ENCODE measurements around the gene CASZ1. TPM values are rescaled to one million over a fixed set of nuclear protein-coding genes. Genes with fewer than 3 reads are reported as not detected.

The CASZ1 gene
- total RNA-seq (2014; rRNA removed; shearing (Covaris generic)) (6.1 and 6.7 TPM in 2 replicates), polyA plus RNA-seq (2016; fragmentation: Nextera tagmentation; extraction: Ambion mirVana) (6.2 and 8.7 TPM in 2 replicates)
- long read RNA-seq = 0 reads

DNA sequence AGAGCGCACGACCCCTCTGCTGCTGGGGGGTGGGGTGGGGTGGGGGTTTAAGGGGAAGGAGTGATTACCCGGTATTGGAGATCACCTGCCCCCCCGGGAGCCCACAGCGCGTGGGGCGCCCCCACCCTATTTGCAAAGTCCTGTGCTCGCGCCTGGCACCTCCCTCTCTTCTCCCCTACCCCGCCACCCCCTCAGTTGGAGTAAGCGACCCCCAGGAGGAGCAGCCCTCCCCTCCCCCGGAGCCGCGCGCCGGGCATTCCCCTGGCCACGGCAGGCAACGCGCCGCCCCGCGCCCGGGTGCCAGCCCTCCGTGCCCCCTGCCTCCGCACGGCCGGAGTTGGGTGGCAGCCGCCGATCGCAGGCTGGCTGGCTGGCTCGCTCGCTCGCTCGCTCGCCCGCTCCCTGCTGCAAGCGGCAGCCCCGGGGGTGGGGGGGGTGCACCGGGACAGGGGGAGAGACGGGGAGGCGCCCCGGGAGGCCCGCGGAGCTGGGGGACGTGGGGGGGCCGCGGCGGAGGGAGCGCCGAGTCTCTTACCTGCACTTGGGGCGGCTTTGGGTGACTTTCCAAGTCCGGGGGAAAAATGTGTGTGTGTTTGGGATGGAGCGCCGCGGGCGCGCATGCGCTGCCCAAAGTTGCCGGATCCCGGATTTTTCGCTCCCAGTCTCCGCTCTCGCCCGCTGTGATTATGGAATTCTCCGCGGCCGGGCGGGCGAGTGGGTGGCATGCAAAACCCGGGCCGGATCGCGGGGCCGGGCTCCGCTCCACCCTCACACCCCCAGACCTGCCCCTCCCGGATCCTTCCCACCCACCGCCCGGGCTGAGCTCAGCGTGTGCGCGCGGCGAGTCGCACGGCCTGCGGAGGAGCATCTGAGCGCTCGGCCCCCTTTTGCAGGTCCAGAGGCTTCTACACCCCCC is at the start of gene CASZ1:
Gene CASZ1, minus strand, starts transcription at position 618 of the 916 bp plus-strand sequence. CDS start 102,757 bp downstream, outside the sequence.
- peaks cover 58% of the 10 kb centered on the region for H3K27me3 ChIP-seq (ENCODE audit: insufficient read depth)
- TF ChIP-seq, protein P1, sequence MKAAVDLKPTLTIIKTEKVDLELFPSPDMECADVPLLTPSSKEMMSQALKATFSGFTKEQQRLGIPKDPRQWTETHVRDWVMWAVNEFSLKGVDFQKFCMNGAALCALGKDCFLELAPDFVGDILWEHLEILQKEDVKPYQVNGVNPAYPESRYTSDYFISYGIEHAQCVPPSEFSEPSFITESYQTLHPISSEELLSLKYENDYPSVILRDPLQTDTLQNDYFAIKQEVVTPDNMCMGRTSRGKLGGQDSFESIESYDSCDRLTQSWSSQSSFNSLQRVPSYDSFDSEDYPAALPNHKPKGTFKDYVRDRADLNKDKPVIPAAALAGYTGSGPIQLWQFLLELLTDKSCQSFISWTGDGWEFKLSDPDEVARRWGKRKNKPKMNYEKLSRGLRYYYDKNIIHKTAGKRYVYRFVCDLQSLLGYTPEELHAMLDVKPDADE (IDR thresholded peaks at IDR 0.05) = no peak
- TF ChIP-seq, protein P2, sequence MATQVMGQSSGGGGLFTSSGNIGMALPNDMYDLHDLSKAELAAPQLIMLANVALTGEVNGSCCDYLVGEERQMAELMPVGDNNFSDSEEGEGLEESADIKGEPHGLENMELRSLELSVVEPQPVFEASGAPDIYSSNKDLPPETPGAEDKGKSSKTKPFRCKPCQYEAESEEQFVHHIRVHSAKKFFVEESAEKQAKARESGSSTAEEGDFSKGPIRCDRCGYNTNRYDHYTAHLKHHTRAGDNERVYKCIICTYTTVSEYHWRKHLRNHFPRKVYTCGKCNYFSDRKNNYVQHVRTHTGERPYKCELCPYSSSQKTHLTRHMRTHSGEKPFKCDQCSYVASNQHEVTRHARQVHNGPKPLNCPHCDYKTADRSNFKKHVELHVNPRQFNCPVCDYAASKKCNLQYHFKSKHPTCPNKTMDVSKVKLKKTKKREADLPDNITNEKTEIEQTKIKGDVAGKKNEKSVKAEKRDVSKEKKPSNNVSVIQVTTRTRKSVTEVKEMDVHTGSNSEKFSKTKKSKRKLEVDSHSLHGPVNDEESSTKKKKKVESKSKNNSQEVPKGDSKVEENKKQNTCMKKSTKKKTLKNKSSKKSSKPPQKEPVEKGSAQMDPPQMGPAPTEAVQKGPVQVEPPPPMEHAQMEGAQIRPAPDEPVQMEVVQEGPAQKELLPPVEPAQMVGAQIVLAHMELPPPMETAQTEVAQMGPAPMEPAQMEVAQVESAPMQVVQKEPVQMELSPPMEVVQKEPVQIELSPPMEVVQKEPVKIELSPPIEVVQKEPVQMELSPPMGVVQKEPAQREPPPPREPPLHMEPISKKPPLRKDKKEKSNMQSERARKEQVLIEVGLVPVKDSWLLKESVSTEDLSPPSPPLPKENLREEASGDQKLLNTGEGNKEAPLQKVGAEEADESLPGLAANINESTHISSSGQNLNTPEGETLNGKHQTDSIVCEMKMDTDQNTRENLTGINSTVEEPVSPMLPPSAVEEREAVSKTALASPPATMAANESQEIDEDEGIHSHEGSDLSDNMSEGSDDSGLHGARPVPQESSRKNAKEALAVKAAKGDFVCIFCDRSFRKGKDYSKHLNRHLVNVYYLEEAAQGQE (IDR thresholded peaks at IDR 0.05; ENCODE audit: unreplicated experiment) = no peak
- TF ChIP-seq CTCF (conservative IDR thresholded peaks at IDR 0.05; ENCODE audit: low read depth in 2 of 2) (no peak), JUNB (IDR thresholded peaks at IDR 0.05; ENCODE audit: unreplicated experiment) (no peak), STAT1 (IDR thresholded peaks at IDR 0.05; ENCODE audit: unreplicated experiment) (no peak), ZNF114 (CRISPR knock-in tag; IDR thresholded peaks at IDR 0.05) (no peak), POLR2AphosphoS5 (IDR thresholded peaks at IDR 0.05; ENCODE audit: low read depth) (peak; percentile 18; the same call in 1 of the 2 replicates), CREB1 (CRISPR knock-in tag; IDR thresholded peaks at IDR 0.05; ENCODE audit: low read depth) (peak; percentile 57), EZH2 (IDR thresholded peaks at IDR 0.05; ENCODE audit: low read depth, unreplicated experiment) (no peak), EZH2phosphoT487 (IDR thresholded peaks at IDR 0.05; ENCODE audit: unreplicated experiment) (no peak)
- H3K4me1 ChIP-seq (ENCODE audit: insufficient read depth) = peaks cover 26% of the 10 kb centered on the region
- H3K4me3 ChIP-seq = peak within 1 kb of the TSS; percentile 64
- H3K4me3 Mint-ChIP-seq = peak within 1 kb of the TSS; percentile 86
- 0 out of 2 replicates have a peak, but pooled peaks cover 5% of the 10 kb centered on the region for H3F3A ChIP-seq (replicated peaks; ENCODE audit: low read depth)
- no peak within 1 kb of the TSS for H3K27ac Mint-ChIP-seq
- ATAC-seq (peak; percentile 31), DNase-seq (ENCODE audit: low spot score) (peak; percentile 96)
- H3K9me2 ChIP-seq (ENCODE audit: insufficient read depth) = no peaks in the 10 kb centered on the region
- H3K36me3 Mint-ChIP-seq (ENCODE audit: low read depth) = no peaks in the 10 kb centered on the region; the same call in 2 of the 3 replicates
- H4K20me1 ChIP-seq (replicated peaks; ENCODE audit: insufficient read depth) = no peaks in the 10 kb centered on the region; the same call in 1 of the 2 replicates
- peaks cover 41% of the 10 kb centered on the region for H3K27me3 Mint-ChIP-seq (ENCODE audit: insufficient read depth, low read depth, poor library complexity)
- no peaks in the 10 kb centered on the region for H3K36me3 ChIP-seq (ENCODE audit: insufficient read depth)
- no peak within 1 kb of the TSS for H3K27ac ChIP-seq (ENCODE audit: low read depth)
- H2AFZ ChIP-seq = no peak within 1 kb of the TSS
- no peaks in the 10 kb centered on the region for H3K79me2 ChIP-seq (replicated peaks; ENCODE audit: insufficient read depth)
- H3K4me2 ChIP-seq = peak within 1 kb of the TSS; percentile 91
- peaks cover 31% of the 10 kb centered on the region for H3K4me1 Mint-ChIP-seq
- H3K9me3 Mint-ChIP-seq = no peaks in the 10 kb centered on the region
